Duodenal mucosa (tissue), 2 donors: ENCODE measurements around the gene TEAD2.
"Not testable (repeated sequence)": the region's sequence is repeated elsewhere in the genome, so short reads cannot be mapped to it uniquely, and the experiment has no call there.

Experiments
- H3K27ac ChIP-seq: one replicate; pipeline ENCODE4 v1.7.0; 2013; ENCODE audit warnings: low read depth, low read length
- H3K27me3 ChIP-seq, 2 donors: one replicate each; pipeline ENCODE4 v1.7.0; 2013; ENCODE audit warnings: low read length in 2 of 2, control low read depth in 1 of 2; ENCODE audit not compliant: insufficient read depth in 2 of 2, control insufficient read depth in 1 of 2
- H3K36me3 ChIP-seq, 2 donors: one replicate each; pipeline ENCODE4 v1.7.0; 2013; ENCODE audit warnings: low read length in 2 of 2, control low read depth in 1 of 2; ENCODE audit not compliant: insufficient read depth in 2 of 2, control insufficient read depth in 1 of 2
- H3K4me1 ChIP-seq, 2 donors: one replicate each; pipeline ENCODE4 v1.7.0; 2013; ENCODE audit warnings: low read length in 2 of 2, control low read depth in 1 of 2; ENCODE audit not compliant: insufficient read depth in 2 of 2, control insufficient read depth in 1 of 2
- H3K4me3 ChIP-seq, 2 donors: one replicate each; pipeline ENCODE4 v1.7.0; 2013; ENCODE audit warnings: low read length in 2 of 2, low read depth in 1 of 2
- H3K9ac ChIP-seq, 2 donors: one replicate each; pipeline ENCODE4 v1.7.0; 2013; ENCODE audit warnings: low read length in 2 of 2, low read depth in 1 of 2
- H3K9me3 ChIP-seq, 2 donors: one replicate each; pipeline ENCODE4 v1.7.0; 2013; ENCODE audit warnings: low read length in 2 of 2, control low read depth in 1 of 2; ENCODE audit not compliant: control insufficient read depth in 1 of 2

The TEAD2 gene

GRCh38 chr19:49338023-49338677 lies 24.1 kb downstream of the TEAD2 start:
- Histone ChIP-seq H3K9me3 (no peaks in the 10 kb centered on the region), H3K36me3 (peaks cover 0 to 3% of the 10 kb centered on the region in 2 donors), H3K4me3 (peak overlapping the region in 1 of 2 donors; percentile 57), H3K27ac (no peak overlapping the region), H3K27me3 (no peaks in the 10 kb centered on the region), H3K4me1 (peaks cover 10 to 30% of the 10 kb centered on the region in 2 donors), H3K9ac (peak overlapping the region in 1 of 2 donors; percentile 12)

GRCh38 chr19:49337267-49338022 lies 24.8 kb downstream of the TEAD2 start:
- H3K9ac ChIP-seq: no peak overlapping the region
- H3K4me3 ChIP-seq: no peak overlapping the region
- H3K27me3 ChIP-seq: no peaks in the 10 kb centered on the region
- no peaks in the 10 kb centered on the region for H3K9me3 ChIP-seq
- H3K27ac ChIP-seq: no peak overlapping the region
- peaks cover 10 to 30% of the 10 kb centered on the region in 2 donors for H3K4me1 ChIP-seq
- H3K36me3 ChIP-seq: no peaks in the 10 kb centered on the region

GRCh38 chr19:49336482-49337266 lies 25.5 kb downstream of the TEAD2 start:
- Histone ChIP-seq H3K4me1 (peaks cover 10 to 32% of the 10 kb centered on the region in 2 donors), H3K36me3 (no peaks in the 10 kb centered on the region), H3K27me3 (no peaks in the 10 kb centered on the region), H3K9me3 (no peaks in the 10 kb centered on the region), H3K9ac (no peak overlapping the region), H3K4me3 (no peak overlapping the region), H3K27ac (no peak overlapping the region)

GRCh38 chr19:49335784-49336481 lies 26.3 kb downstream of the TEAD2 start:
- Histone ChIP-seq H3K4me3 (peak overlapping the region; percentile 66), H3K4me1 (peaks cover 10 to 33% of the 10 kb centered on the region in 2 donors), H3K36me3 (no peaks in the 10 kb centered on the region), H3K27ac (peak overlapping the region; percentile 32), H3K9me3 (no peaks in the 10 kb centered on the region), H3K9ac (peak overlapping the region; percentile 20 to 56), H3K27me3 (no peaks in the 10 kb centered on the region)

GRCh38 chr19:49335071-49335783 lies 27.0 kb downstream of the TEAD2 start, which contains the start of gene CD37:
CD37 (plus strand) TSS chr19:49335406; CDS start chr19:49335541, 135 bp downstream.
- peak within 1 kb of the TSS; percentile 20 to 56 for H3K9ac ChIP-seq
- H3K27me3 ChIP-seq: no peaks in the 10 kb centered on the region
- peak within 1 kb of the TSS; percentile 66 for H3K4me3 ChIP-seq
- H3K36me3 ChIP-seq: no peaks in the 10 kb centered on the region
- H3K27ac ChIP-seq: peak within 1 kb of the TSS; percentile 32
- H3K4me1 ChIP-seq: peaks cover 5 to 26% of the 10 kb centered on the region in 2 donors
- no peaks in the 10 kb centered on the region for H3K9me3 ChIP-seq

- Histone ChIP-seq H3K27ac (no peak overlapping the region), H3K36me3 (no peaks in the 10 kb centered on the region), H3K27me3 (no peaks in the 10 kb centered on the region), H3K4me3 (peak overlapping the region in 1 of 2 donors; percentile 21), H3K4me1 (peaks cover 4 to 14% of the 10 kb centered on the region in 2 donors), H3K9ac (no peak overlapping the region), H3K9me3 (no peaks in the 10 kb centered on the region)
Measured at GRCh38 chr19:49333811-49334288, 28.4 kb downstream of the TEAD2 start.

- peak overlapping the region in 1 of 2 donors; percentile 21 for H3K4me3 ChIP-seq
- H3K4me1 ChIP-seq: peaks cover 2 to 10% of the 10 kb centered on the region in 2 donors
- H3K27me3 ChIP-seq: no peaks in the 10 kb centered on the region
- H3K9ac ChIP-seq: no peak overlapping the region
- H3K9me3 ChIP-seq: no peaks in the 10 kb centered on the region
- H3K36me3 ChIP-seq: no peaks in the 10 kb centered on the region
- no peak overlapping the region for H3K27ac ChIP-seq
Measured at GRCh38 chr19:49333418-49333805, 28.8 kb downstream of the TEAD2 start.

GRCh38 chr19:49332691-49333417 lies 29.4 kb downstream of the TEAD2 start:
- H3K36me3 ChIP-seq, H3K4me1 ChIP-seq, H3K27ac ChIP-seq, H3K27me3 ChIP-seq, H3K9me3 ChIP-seq, H3K9ac ChIP-seq, H3K4me3 ChIP-seq: not testable (repeated sequence)

GRCh38 chr19:49331616-49332055 lies 30.6 kb downstream of the TEAD2 start:
- peaks cover 0 to 8% of the 10 kb centered on the region in 2 donors for H3K4me1 ChIP-seq
- H3K9ac ChIP-seq: no peak overlapping the region
- no peaks in the 10 kb centered on the region for H3K9me3 ChIP-seq
- no peak overlapping the region for H3K27ac ChIP-seq
- H3K4me3 ChIP-seq: no peak overlapping the region
- H3K36me3 ChIP-seq: no peaks in the 10 kb centered on the region
- no peaks in the 10 kb centered on the region for H3K27me3 ChIP-seq
